GM19468 (cell line): ENCODE measurements around the gene GPR158.
A peak's percentile ranks its signal among the peaks of the same experiment; 100 is the strongest.
"Not testable (repeated sequence)": the region's sequence is repeated elsewhere in the genome, so short reads cannot be mapped to it uniquely, and the experiment has no call there.

ENCODE experiments used
- ATAC-seq: cut with Tn5 transposase; IDR thresholded peaks from one replicate; pipeline ENCODE4 v1.9.1; 2021; ENCODE audit warnings: mild to moderate bottlenecking, moderate library complexity, moderate number of reproducible peaks; ENCODE audit not compliant: unreplicated experiment; ENCODE audit errors: extremely low read depth

GPR158 gene, protein sequence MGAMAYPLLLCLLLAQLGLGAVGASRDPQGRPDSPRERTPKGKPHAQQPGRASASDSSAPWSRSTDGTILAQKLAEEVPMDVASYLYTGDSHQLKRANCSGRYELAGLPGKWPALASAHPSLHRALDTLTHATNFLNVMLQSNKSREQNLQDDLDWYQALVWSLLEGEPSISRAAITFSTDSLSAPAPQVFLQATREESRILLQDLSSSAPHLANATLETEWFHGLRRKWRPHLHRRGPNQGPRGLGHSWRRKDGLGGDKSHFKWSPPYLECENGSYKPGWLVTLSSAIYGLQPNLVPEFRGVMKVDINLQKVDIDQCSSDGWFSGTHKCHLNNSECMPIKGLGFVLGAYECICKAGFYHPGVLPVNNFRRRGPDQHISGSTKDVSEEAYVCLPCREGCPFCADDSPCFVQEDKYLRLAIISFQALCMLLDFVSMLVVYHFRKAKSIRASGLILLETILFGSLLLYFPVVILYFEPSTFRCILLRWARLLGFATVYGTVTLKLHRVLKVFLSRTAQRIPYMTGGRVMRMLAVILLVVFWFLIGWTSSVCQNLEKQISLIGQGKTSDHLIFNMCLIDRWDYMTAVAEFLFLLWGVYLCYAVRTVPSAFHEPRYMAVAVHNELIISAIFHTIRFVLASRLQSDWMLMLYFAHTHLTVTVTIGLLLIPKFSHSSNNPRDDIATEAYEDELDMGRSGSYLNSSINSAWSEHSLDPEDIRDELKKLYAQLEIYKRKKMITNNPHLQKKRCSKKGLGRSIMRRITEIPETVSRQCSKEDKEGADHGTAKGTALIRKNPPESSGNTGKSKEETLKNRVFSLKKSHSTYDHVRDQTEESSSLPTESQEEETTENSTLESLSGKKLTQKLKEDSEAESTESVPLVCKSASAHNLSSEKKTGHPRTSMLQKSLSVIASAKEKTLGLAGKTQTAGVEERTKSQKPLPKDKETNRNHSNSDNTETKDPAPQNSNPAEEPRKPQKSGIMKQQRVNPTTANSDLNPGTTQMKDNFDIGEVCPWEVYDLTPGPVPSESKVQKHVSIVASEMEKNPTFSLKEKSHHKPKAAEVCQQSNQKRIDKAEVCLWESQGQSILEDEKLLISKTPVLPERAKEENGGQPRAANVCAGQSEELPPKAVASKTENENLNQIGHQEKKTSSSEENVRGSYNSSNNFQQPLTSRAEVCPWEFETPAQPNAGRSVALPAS (N-terminal part only)

GRCh38 chr10:25174461-25175230 lies at the start of gene GPR158:
Gene GPR158, plus strand, starts transcription at chr10:25175001. Its CDS starts 420 bp downstream, at chr10:25175421.
- peak; percentile 30 for ATAC-seq

DNA sequence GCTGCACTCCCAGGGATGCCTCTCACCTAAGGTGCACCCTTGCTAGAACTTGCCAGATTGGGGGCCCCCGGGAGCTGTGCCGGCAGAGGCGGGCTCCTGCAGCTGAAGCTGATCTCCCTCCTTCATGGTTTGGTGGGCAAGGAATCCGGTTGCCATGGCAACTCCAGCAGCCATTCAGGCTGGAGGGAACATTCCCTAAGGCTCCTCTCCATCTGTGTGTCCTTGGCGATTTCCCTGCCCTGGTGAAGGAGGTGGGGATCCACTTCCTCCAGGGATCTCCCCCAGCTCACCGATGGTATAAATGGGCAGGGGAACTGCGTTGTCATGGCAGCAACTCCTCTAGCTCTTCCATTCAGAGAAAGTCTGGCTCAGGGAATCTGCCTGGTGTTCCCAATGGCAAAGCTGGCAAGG lies 49.6 kb upstream of the GPR158 start:
- no peak for ATAC-seq

DNA sequence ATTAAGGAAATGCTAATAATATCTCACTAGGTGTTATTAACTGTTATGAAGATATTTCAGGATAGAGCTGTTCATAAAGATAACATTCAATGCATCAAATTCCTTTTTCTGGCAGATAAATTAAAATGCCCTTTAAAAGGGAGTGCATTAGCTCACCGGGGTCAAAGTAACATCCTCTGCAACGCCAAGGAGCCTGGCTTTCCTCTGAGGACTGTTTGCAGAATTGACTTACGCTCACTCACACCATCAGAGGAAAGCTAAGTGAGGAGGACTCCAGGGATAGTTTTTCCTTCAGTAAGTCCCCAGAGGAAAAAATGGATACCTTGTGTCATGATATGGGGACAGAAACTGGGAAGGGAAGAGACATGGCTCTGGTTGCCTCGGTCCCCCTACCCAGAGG lies 45.2 kb upstream of the GPR158 start:
- ATAC-seq, result no peak

- no peak for ATAC-seq
Observed at GRCh38 chr10:25130906-25131305, 43.9 kb upstream of the GPR158 start.

- ATAC-seq, result no peak
Observed at GRCh38 chr10:25142116-25142864, 32.5 kb upstream of the GPR158 start.

DNA sequence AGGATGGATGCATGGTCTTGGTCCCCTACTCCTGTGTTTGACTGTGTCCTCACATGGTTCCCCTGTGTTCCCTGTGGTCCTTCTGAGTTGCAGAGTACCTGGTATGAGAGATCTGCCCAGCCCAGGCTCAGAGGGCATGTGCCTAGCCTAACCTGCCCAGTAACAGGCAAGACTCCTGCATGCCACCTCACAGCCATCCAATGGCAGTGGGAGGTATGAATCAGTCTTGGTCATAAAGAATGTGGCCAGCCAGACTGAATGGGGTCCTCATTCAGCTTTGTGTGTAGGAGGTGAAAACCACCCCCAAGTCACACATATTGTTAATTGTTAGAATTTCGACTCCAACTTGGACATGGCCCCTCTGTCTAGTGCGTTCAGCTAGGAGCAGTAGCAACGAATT lies 17.2 kb upstream of the GPR158 start:
- ATAC-seq, result no peak

DNA sequence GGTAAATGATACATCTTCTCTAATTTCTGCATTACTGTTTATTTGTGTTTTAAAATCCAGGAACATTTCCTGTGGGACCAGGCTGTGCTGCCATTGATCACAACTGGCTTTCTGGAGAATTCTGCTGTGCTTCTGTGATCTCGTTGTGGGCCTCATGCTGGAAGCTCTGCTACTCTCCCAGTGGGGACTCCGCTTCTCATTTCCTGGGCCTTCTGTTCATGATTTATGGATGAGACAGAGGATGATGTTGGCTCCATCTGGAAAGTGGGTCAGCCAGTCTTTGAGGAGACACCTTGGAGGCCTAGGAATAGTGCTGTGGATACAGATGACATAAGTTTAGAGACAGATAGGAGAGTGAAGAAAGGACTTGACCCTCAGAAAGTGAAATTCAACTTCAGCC lies 15.2 kb upstream of the GPR158 start:
- ATAC-seq, result no peak

DNA sequence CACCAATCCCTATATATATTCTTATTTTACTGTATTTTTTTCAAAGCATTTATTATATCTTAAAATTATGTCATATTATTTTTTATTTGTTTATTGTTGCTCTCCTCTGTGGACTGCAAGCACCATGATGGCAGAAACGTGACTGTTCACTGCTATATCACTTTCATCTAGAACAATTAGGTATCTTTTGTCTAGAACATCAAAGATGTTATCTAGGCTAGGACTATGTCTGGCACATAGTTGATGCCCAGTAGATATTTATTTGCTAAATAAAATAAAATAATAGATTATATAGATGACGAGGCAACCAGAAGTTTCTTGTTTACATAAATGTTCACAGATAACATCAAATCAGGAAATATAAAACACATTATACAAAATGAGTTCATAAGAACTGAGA lies 12.4 kb upstream of the GPR158 start:
- no peak for ATAC-seq

- not testable (repeated sequence) for ATAC-seq
Observed at GRCh38 chr10:25163464-25163863, 11.3 kb upstream of the GPR158 start.

GRCh38 chr10:25169740-25170139 lies 5.1 kb upstream of the GPR158 start:
- no peak for ATAC-seq

- ATAC-seq, result no peak
Observed at GRCh38 chr10:25170627-25171026, 4.2 kb upstream of the GPR158 start.

- no peak for ATAC-seq
Observed at GRCh38 chr10:25175527-25176420, 973 bp downstream of the GPR158 start.

DNA sequence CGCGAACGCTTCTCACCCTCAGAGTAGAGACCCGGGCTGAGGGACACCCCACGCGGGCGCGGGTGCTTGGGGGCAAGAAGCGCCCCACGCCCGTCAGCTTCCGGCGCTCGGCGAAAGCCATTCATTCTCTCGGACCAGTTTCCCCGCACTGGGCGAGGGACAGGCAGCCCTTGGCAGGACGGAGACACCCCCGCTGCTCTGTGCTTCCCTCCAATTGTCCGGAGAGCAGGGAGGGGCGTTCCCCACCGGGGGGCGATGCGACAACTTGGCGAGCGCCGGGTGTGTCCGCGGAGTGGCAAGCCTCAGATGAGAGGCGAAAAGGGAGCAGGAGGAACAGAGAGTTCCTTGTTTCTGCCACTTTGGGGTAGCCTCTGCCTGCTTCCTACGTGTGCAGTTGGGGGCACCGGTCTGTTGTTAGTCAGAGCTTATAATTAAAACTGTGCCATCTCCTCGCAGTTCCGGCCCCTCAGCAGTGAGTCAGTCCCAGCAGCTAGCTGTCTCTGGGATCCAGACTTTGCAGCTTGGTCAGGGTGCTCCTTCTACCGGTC lies 1.7 kb downstream of the GPR158 start:
- no peak for ATAC-seq

- no peak for ATAC-seq
Observed at GRCh38 chr10:25177093-25177753, 2.4 kb downstream of the GPR158 start.

- ATAC-seq, result no peak
Observed at GRCh38 chr10:25177754-25178135, 2.9 kb downstream of the GPR158 start.

GRCh38 chr10:25178411-25178810 lies 3.6 kb downstream of the GPR158 start:
- ATAC-seq, result no peak

GRCh38 chr10:25180801-25181200 lies 6.0 kb downstream of the GPR158 start:
- no peak for ATAC-seq
